GM21786 (cell line): ENCODE data around the gene SNPH.
"Not testable (repeated sequence)": the region's sequence is repeated elsewhere in the genome, so short reads cannot be mapped to it uniquely, and the experiment has no call there.

Experiments used
- ATAC-seq: cut with Tn5 transposase; IDR thresholded peaks from one replicate; pipeline ENCODE4 v1.9.1; 2021; ENCODE audit not compliant: unreplicated experiment

SNPH gene

GRCh38 chr20:1266167-1266973, at the start of gene SNPH:
SNPH (plus strand) TSS chr20:1266294; CDS start chr20:1296240, 29,946 bp downstream.
- no peak for ATAC-seq

GRCh38 chr20:1216527-1217427, 49.3 kb upstream of the SNPH start:
- ATAC-seq = not testable (repeated sequence)

GRCh38 chr20:1222750-1223149, 43.3 kb upstream of the SNPH start:
- ATAC-seq = not testable (repeated sequence)

GRCh38 chr20:1224205-1224890, 41.7 kb upstream of the SNPH start:
- no peak for ATAC-seq

- no peak for ATAC-seq
Measured at GRCh38 chr20:1225263-1225782, 40.8 kb upstream of the SNPH start.

- no peak for ATAC-seq
Measured at GRCh38 chr20:1225783-1226654, 40.1 kb upstream of the SNPH start, which contains the start of gene RAD21L1. RAD21L1 (plus strand) TSS chr20:1226044; CDS start chr20:1228454, 2,410 bp downstream.

GRCh38 chr20:1229541-1229940, 36.6 kb upstream of the SNPH start:
- no peak for ATAC-seq

- no peak for ATAC-seq
Measured at GRCh38 chr20:1232286-1233111, 33.6 kb upstream of the SNPH start.

GRCh38 chr20:1240549-1240948, 25.5 kb upstream of the SNPH start:
- ATAC-seq = no peak

- ATAC-seq = no peak
Measured at GRCh38 chr20:1241456-1241855, 24.6 kb upstream of the SNPH start.

- ATAC-seq = no peak
Measured at GRCh38 chr20:1242099-1242498, 24.0 kb upstream of the SNPH start.

GRCh38 chr20:1242530-1242929, 23.6 kb upstream of the SNPH start:
- ATAC-seq = no peak

GRCh38 chr20:1245578-1245977, 20.5 kb upstream of the SNPH start:
- no peak for ATAC-seq

GRCh38 chr20:1247689-1248088, 18.4 kb upstream of the SNPH start:
- ATAC-seq = no peak

GRCh38 chr20:1250282-1250681, 15.8 kb upstream of the SNPH start:
- not testable (repeated sequence) for ATAC-seq

- no peak for ATAC-seq
Measured at GRCh38 chr20:1252416-1252815, 13.7 kb upstream of the SNPH start.

GRCh38 chr20:1254254-1254653, 11.8 kb upstream of the SNPH start:
- no peak for ATAC-seq

GRCh38 chr20:1255675-1256074, 10.4 kb upstream of the SNPH start:
- no peak for ATAC-seq

- ATAC-seq = no peak
Measured at GRCh38 chr20:1263853-1264252, 2.2 kb upstream of the SNPH start.
